ENCODE measurements around the gene CTNNA1. TPM values are rescaled to one million over a fixed set of nuclear protein-coding genes. Genes with fewer than 3 reads are reported as not detected.

CTNNA1 gene
- total RNA-seq, 1 donor from 2014 or later, result 361 TPM

- peaks cover 69% of the 10 kb centered on the region for H3K4me1 ChIP-seq
- H3K36me3 ChIP-seq, result no peaks in the 10 kb centered on the region
- H3K9me3 ChIP-seq, result no peaks in the 10 kb centered on the region
- TF ChIP-seq CTCF (IDR thresholded peaks at IDR 0.05), result no peak
- no peak for ATAC-seq
- H3K27ac ChIP-seq, result no peak overlapping the region
- intact Hi-C loops (cut with DNase I), result no loop called here
- H3K4me3 ChIP-seq, result peak overlapping the region; percentile 4
- no peak for DNase-seq
- H3K27me3 ChIP-seq (ENCODE audit: low read depth), result no peaks in the 10 kb centered on the region
Measured at GRCh38 chr5:138874241-138874640, 121.0 kb downstream of the CTNNA1 start.

- H3K27ac ChIP-seq, result peak within 1 kb of the TSS; percentile 3
- peaks cover 63% of the 10 kb centered on the region for H3K4me1 ChIP-seq
- intact Hi-C loops (cut with DNase I), result no loop called here
- H3K9me3 ChIP-seq, result no peaks in the 10 kb centered on the region
- ATAC-seq (no peak), DNase-seq (no peak)
- no peak for TF ChIP-seq CTCF (IDR thresholded peaks at IDR 0.05)
- H3K27me3 ChIP-seq (ENCODE audit: low read depth), result no peaks in the 10 kb centered on the region
- no peaks in the 10 kb centered on the region for H3K36me3 ChIP-seq
- H3K4me3 ChIP-seq, result peak within 1 kb of the TSS; percentile 4
Measured at GRCh38 chr5:138874771-138875551, 121.7 kb downstream of the CTNNA1 start, which contains the start of gene LRRTM2. LRRTM2 (minus strand) TSS chr5:138875335; CDS start chr5:138874911, 424 bp downstream.

- Histone ChIP-seq H3K27me3 (ENCODE audit: low read depth) (no peaks in the 10 kb centered on the region), H3K27ac (no peak overlapping the region), H3K4me3 (no peak overlapping the region), H3K36me3 (no peaks in the 10 kb centered on the region), H3K4me1 (peaks cover 58% of the 10 kb centered on the region), H3K9me3 (no peaks in the 10 kb centered on the region)
- ATAC-seq (no peak), DNase-seq (no peak)
- no peak for TF ChIP-seq CTCF (IDR thresholded peaks at IDR 0.05)
- intact Hi-C loops (cut with DNase I), result no loop called here
Measured at GRCh38 chr5:138875552-138875875, 122.3 kb downstream of the CTNNA1 start.

- no peak for ATAC-seq
- Histone ChIP-seq H3K4me1 (peaks cover 53% of the 10 kb centered on the region), H3K9me3 (no peaks in the 10 kb centered on the region), H3K27ac (no peak overlapping the region), H3K4me3 (no peak overlapping the region), H3K27me3 (ENCODE audit: low read depth) (no peaks in the 10 kb centered on the region), H3K36me3 (no peaks in the 10 kb centered on the region)
- TF ChIP-seq CTCF (IDR thresholded peaks at IDR 0.05), result no peak
- DNase-seq, result no peak
- intact Hi-C loops (cut with DNase I), result no loop called here
Measured at GRCh38 chr5:138875946-138876345, 122.7 kb downstream of the CTNNA1 start.

GRCh38 chr5:138876811-138877210 lies 123.6 kb downstream of the CTNNA1 start:
- Histone ChIP-seq H3K27me3 (ENCODE audit: low read depth) (no peaks in the 10 kb centered on the region), H3K4me1 (peaks cover 46% of the 10 kb centered on the region), H3K36me3 (no peaks in the 10 kb centered on the region), H3K9me3 (no peaks in the 10 kb centered on the region), H3K4me3 (no peak overlapping the region), H3K27ac (no peak overlapping the region)
- ATAC-seq (no peak), DNase-seq (no peak)
- no peak for TF ChIP-seq CTCF (IDR thresholded peaks at IDR 0.05)
- intact Hi-C loops (cut with DNase I), result no loop called here
